ENCODE results near the gene CEP170.
"Not testable (repeated sequence)": the region's sequence is repeated elsewhere in the genome, so short reads cannot be mapped to it uniquely, and the experiment has no call there.

Gene CEP170

DNA sequence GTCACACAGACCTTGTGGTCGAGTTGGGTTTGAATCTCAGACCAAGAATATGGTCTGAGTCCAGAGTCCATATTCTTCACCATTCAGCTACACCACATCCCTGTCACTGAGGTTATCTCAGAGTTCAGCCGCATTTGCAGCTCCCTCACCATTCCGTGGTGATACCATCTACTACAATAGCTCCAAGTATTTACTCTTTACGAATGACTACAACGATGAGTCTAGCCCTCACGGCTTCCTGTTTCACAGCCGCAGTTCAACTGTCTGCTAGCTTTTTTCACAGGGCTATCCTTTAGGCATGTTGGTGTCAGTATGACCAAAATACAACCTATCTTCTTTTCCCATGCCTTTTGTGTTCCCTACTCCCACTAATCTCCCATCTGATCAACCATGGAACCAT lies 104.2 kb downstream of the CEP170 start:
- not testable (repeated sequence) for FAIRE-seq

DNA sequence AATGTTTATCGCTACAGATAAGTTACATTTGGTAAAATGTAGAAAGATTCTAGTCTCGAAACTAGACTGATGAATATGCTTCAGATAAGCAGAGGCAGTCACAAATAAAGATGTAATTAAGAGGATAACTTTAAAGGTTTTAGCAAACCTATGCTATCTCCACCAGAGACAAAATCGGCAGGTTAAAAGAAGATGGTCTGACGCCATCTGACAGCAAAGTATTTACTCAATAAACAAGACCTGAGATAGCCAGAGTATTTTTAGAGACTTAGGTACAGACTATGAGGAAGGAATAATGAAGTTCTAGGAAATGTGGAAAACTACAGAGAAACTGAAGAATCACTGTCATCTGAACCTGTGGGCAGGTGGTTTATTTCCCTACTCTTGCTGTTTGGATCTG lies 106.0 kb downstream of the CEP170 start:
- not testable (repeated sequence) for FAIRE-seq

DNA sequence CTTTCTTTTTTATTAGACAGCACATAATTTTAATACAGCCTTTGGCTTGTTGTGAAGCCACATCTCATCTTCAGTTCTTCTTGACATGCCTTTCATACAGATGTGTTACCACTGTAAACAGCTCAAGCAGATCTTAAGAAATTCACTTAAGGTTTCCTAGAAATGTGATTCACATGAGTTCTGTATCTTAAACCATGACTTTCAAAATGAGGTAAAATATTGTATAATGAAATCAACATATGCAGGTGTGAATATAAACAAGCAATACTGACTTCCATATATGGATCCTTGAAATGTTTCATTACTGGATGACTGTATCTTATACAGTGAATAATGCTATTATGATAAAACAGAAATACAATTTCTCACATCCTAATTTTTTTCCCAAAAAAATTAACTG lies 107.7 kb downstream of the CEP170 start:
- not testable (repeated sequence) for FAIRE-seq

DNA sequence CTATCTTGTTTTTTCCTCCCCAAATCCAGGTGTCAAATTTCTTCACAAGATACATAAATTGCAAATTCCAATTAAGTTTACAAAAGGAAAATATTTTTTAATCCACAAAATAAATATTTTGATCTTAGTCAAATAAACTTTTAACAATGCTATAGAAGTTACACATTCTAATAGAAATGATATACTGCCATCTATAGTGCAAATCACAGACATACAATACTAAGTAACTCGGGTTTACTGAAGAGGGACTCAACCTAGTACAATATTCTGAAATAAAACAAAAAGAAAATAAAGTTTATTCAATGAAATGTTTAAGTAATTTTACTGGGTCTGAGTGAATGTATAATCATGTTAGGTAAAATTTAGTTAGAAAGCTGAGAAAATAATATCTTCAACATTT lies 114.6 kb downstream of the CEP170 start:
- peak; percentile 97 for FAIRE-seq

DNA sequence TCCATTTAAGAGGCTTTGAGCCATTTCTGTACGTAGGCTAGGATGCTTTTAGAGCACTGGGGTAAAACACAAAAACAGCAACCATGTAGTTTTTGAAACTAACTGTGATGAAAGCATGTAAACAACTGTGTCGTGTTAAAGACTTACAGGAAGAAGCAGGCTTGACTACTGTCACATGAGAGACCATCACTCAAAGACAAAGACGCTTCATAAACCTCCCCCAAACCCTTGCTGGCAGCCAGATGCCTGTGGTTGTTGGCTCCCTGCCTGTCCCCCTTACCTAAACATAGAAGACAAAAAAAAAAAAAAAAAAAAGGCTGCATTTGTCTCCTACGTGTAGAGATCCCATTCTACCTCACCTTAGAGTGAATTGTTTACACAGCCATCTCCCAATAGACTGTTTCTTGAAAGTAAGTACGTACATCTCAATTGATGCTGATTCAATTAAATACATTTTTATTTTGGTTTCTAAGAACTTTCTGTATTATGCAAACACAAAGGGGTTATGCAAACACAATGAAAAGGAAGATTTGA lies 132.1 kb downstream of the CEP170 start:
- FAIRE-seq = not testable (repeated sequence)

DNA sequence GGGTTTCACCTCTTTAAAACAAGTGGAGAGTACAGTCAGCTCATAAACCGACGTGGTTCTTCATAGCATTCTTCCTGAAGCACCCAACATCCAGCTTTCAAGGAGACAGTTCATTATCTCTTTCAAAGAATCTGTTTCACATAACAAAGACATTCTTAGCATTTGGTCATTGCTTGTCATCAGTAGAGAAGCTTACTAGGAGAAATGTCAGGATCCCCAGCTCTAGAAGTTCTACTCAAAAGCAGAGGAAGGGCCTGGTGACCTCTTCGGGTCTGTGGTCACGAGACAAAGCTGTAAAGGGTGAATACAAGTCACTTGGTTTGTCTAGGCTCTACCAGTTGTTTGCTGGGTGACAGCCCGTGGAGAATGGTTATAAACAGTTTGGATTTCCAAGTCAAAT lies 133.1 kb downstream of the CEP170 start:
- FAIRE-seq = not testable (repeated sequence)

DNA sequence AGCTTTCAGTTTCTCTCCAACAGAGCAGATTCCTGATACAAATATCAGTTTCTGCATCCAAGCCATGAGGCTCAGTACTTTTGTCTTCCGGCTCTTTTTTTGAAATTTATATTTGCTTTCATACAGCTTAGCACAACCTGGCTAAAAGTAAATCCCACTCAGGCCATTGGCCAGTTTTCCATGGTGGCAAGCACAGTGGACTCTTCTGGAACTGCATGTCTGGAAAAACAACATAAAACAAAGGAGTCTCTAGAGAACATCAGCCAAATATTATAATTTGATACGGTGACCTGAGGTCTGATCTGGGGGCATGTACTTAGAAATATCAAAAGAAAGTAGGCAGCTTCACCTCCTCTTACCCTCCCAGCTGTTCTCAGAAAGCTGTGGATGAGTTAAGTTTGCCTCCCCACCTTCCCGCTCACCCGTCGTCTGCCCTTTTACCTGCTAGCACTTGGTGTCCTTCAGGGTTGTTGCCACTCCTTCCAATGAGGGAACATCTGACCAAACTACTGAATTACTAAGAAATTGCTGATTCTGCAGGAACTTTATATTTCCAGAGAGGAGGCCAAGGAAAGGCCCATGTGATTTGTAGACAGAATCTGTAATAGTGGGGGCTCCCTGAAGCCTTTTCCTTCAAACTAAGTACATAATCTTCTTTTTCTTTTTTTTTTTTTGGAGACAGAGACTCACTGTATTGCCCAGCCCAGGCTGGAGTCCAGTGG lies 136.3 kb downstream of the CEP170 start:
- FAIRE-seq = not testable (repeated sequence)

DNA sequence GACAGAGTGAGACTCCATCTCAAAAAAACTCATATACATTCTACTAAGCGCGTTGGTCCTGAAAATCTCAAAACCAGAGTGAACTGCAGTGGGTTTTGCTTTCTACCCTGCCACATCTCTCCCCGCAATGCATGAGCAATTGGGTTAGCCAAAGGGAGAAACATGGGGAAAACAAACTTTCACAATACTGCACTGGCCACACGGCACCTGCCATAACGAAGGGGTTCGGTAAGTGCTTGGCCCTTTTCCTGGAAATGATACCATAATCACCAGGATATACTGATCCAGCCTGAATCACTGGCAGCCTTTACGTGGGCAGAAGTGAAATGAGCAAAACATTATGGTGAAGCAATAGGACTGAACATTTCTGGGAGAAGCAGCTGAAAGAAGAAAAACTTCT lies 138.9 kb downstream of the CEP170 start:
- not testable (repeated sequence) for FAIRE-seq

DNA sequence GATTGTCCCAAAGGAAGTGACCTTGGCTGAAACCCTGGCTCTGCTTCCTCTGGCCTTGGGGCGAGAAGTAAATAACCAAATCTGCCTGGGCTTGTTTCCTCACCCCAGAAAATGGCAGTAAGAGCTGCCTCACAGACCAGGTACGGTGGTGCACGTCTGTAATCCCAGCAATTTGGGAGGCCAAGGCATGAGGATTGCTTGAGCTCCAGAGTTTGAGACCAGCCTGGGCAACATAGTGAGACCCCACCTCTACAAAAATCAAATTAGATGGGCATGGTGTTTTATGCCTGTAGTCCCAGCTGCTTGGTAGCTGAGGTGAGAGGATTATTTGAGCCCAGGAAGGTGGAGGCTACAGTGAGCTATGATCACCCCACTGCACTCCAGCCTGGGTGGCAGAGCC lies 140.3 kb downstream of the CEP170 start:
- not testable (repeated sequence) for FAIRE-seq

DNA sequence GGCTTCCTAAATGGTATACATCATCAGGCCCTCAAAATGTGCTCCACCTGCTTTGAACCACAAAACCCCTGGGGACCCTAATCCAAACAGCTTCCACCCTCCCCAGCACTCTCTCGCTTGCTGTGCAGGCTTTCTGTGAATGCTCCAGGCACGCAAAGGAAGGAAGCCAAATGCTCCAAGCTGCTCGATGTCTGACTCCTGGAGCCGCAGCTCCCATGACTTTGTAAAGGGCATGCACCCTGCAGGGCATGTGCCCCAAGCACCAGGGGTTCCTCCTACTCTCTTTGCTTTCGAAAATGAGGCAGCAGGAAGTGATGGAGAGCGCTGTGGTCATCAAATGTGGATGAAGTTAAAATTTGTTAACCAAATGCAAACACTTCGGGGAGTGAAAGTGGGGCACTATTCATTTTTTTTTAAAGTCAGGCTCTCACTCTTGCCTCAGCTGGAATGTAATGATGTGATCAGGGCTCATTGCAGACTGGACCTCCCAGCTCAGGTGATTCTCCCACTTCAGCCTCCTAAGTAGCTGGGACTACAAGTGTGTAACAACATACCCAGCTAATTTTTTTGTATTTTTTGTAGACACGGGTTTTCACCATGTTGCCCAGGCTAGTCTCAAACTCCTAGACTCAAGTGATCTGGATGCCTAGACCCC lies 140.9 kb downstream of the CEP170 start:
- FAIRE-seq = not testable (repeated sequence)

DNA sequence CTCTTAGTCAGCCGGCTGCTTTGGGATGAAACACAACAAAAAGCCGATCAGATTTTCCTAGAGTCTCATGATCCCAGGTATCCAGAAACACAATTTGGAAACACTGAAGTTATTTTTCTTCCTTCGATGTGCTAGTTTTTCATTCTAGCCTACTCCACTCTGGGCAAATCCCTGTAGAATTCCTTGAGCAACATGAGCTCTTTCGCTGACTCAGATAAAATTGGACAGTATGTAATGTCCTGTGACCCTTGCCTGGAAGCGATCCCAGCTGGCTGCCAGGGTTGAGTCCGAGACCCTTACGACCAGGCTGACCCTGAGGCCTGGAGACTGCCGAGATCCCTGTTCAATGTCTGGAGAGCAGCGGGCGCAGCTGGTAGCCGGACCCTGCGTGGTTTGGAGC lies 147.9 kb downstream of the CEP170 start:
- FAIRE-seq = not testable (repeated sequence)

DNA sequence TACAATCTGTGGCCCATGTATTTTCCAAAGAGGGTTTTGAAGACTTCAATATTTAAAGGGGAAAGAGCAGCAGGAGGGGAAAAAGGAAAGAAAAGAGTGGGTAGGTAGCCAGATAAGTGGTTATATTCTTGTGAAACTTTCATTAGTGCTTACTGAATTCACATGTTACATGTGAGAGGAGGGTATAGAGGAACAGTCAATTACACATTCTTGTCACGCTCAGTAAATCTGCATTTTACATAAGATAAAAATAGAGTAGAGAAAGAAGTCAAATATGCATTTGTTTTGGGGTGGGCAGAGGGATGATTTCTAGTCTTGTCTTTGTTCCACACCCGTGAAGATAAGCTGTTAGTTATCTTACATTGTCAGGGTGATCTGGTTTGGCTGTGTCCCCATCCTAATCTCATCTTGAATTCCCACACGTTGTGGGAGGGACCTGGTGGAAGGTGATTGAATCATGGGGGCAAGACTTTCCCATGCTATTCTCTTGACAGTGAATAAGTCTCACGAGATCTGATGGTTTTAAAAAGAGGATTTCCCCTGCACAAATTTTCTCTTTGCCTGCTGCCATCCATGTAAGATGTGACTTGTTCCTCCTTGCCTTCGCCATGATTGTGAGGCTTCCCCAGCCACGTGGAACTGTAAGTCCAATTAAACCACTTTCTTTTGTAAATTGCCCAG lies 149.3 kb downstream of the CEP170 start:
- not testable (repeated sequence) for FAIRE-seq

DNA sequence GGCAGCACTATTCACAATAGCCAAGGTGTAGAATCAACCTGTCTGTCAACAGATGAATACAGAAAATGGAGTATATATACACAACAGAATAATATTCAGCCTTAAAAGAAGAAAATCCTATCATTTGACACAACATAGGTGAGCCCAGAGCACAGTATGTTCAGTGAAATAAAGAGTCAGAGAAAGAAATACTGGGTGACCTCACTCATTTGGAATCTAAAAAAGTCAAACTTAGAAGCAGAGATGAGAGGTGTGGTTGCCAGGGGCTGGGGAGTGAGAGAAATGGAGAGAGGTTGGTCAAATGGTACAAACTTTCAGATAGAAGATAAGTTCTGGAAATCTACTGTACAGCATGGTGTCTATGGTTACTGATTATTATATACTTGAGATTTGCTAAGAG lies 150.0 kb downstream of the CEP170 start:
- FAIRE-seq = not testable (repeated sequence)

DNA sequence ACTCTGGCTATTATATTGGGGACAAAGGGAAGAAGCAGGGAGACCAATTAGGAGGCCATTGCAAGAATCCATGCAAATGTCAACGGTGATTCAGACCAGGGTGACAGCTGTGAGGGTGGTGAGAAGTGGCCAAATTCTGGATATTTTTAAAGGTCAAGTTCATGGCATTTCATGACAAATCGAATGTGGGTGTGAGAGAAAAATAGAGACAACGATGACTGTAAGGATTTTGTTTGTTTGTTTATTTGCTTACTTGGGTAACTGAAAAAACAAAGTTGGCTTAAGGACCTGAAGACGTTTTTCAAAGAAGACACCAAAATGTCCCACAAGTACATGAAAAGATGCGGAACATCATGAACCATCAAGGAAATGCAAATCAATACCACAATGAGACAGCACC lies 150.6 kb downstream of the CEP170 start:
- FAIRE-seq = not testable (repeated sequence)

DNA sequence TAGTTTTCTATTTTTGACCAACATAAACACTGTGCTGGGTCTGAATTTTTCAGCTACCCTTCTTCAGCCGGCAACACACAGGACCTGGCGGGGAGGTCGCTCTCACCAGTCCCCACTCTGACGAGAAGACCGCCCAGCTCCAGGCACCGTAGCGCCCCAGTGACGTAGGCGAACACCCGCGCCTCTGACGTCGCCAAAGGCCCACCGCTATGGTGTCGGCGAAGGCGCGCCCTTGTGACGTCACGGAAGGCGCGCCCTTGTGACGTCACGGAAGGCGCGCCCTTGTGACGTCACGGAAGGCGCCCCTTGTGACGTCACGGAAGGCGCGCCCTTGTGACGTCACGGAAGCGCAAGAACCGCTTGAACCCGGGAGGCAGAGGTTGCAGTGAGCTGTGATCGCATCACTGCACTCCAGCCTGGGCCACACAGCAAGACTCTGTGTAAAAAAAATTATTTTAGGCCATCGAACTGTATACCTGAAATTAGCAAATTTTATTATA lies 153.5 kb downstream of the CEP170 start:
- FAIRE-seq = not testable (repeated sequence)

DNA sequence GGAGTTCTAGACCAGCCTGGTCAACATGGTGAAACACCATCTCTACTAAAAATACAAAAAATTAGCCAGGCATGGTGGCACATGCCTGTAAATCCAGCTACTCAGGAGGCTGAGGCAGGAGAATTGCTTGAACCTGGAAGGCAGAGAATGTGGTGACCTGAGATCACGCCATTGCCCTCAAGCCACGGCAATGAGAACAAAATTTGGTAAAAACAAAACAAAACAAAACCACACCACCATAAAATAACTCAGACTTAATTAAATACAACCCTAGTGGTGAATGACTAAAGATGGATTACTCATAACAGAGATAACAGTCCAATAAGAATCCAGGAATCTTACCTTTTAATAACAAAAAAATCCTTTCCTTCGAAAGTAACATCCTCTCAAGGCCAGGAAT lies 167.7 kb downstream of the CEP170 start:
- not testable (repeated sequence) for FAIRE-seq

All from A204.1 (cell line).